RWPE2 (cell line): ENCODE data around the gene TRIM2.

Experiments
- ATAC-seq: fragments of 200-7000 bp; cut with Tn5 transposase; 3 replicates; pipeline ENCODE4 v1.9.1; 2021; ENCODE audit warnings: low read depth
- DNase-seq: peaks from one replicate; pipeline ENCODE4 v3.0.0-alpha.2; 2020; ENCODE audit warnings: low spot score
- H3K27ac ChIP-seq: fragments of 450-650 bp; 2 replicates; pipeline ENCODE4 v1.5.1; 2017; ENCODE audit warnings: mild to moderate bottlenecking; ENCODE audit not compliant: poor library complexity, severe bottlenecking
- H3K27me3 ChIP-seq: fragments of 250-450 bp; sonication (Bioruptor Pico); 2 replicates; pipeline ENCODE4 v1.5.1; 2021; ENCODE audit warnings: mild to moderate bottlenecking, moderate library complexity; ENCODE audit not compliant: insufficient read depth, poor library complexity, severe bottlenecking
- H3K36me3 ChIP-seq: fragments of 250-450 bp; sonication (Bioruptor Pico); 2 replicates; pipeline ENCODE4 v1.5.1; 2020; ENCODE audit warnings: low read depth, mild to moderate bottlenecking, moderate library complexity
- H3K4me1 ChIP-seq: fragments of 250-450 bp; sonication (Bioruptor Pico); 2 replicates; pipeline ENCODE4 v1.5.1; 2021; ENCODE audit warnings: mild to moderate bottlenecking, moderate library complexity; ENCODE audit not compliant: insufficient read depth, poor library complexity, severe bottlenecking
- H3K4me3 ChIP-seq: fragments of 250-450 bp; sonication (Bioruptor Pico); 2 replicates; pipeline ENCODE4 v1.5.1; 2021; ENCODE audit warnings: mild to moderate bottlenecking, moderate library complexity; ENCODE audit not compliant: severe bottlenecking
- H3K9me3 ChIP-seq: fragments of 250-450 bp; sonication (Bioruptor Pico); 2 replicates; pipeline ENCODE4 v1.5.1; 2021; ENCODE audit warnings: mild to moderate bottlenecking, moderate library complexity; ENCODE audit not compliant: severe bottlenecking
- TF ChIP-seq, protein P1 (sequence below): fragments of 450-650 bp; IDR thresholded peaks from one replicate; pipeline ENCODE4 v1.5.1; 2017; ENCODE audit warnings: mild to moderate bottlenecking, moderate library complexity; ENCODE audit not compliant: poor library complexity, severe bottlenecking

The TRIM2 gene

DNA sequence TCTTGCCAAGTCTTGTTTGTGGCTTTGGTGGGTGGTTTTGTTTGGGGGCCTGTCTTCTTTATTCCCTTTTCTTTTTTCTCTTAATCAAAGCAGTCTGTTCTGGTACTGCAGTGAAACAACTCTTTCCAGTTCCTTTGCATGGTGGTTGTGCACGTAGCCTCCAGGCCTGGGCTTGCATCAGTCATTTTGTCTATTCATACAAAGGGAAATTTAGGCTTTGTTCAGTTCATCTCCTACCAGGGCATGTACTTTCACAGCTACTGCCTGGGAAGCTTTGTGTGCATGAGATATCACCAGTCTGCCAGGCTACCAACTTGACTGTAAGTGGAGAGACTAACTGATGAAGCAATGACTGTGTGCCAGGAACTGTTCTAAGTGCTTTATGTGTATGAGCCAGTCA lies 8.5 kb downstream of the TRIM2 start:
- no peaks in the 10 kb centered on the region for H3K4me1 ChIP-seq
- TF ChIP-seq, protein P1, sequence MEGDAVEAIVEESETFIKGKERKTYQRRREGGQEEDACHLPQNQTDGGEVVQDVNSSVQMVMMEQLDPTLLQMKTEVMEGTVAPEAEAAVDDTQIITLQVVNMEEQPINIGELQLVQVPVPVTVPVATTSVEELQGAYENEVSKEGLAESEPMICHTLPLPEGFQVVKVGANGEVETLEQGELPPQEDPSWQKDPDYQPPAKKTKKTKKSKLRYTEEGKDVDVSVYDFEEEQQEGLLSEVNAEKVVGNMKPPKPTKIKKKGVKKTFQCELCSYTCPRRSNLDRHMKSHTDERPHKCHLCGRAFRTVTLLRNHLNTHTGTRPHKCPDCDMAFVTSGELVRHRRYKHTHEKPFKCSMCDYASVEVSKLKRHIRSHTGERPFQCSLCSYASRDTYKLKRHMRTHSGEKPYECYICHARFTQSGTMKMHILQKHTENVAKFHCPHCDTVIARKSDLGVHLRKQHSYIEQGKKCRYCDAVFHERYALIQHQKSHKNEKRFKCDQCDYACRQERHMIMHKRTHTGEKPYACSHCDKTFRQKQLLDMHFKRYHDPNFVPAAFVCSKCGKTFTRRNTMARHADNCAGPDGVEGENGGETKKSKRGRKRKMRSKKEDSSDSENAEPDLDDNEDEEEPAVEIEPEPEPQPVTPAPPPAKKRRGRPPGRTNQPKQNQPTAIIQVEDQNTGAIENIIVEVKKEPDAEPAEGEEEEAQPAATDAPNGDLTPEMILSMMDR, result no peak
- H3K27me3 ChIP-seq, result no peaks in the 10 kb centered on the region
- DNase-seq (no peak), ATAC-seq (0 out of 3 replicates have a peak, but pooled peaks have one; percentile 21)
- H3K27ac ChIP-seq, result no peak overlapping the region
- H3K4me3 ChIP-seq, result no peak overlapping the region
- no peaks in the 10 kb centered on the region for H3K36me3 ChIP-seq
- no peaks in the 10 kb centered on the region for H3K9me3 ChIP-seq

DNA sequence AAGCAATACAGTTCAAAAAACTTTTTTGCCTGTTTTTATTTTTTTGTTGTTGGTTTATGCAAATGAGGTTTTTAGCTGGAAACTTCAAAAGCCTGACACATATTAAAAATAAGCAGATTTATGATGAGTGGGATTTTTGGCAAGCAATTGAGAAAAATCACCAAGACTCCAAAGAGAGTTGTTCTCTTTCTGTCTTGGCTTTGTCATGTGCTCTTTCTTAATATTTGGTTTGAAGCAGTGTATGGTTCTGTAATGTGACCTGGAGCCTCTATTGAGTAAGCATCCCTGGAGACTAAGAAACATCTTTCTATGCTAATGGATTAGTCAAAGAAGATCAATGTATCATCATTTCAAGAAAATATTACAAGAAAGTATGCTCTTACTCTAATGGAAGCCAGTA lies 11.7 kb downstream of the TRIM2 start:
- Histone ChIP-seq H3K36me3 (no peaks in the 10 kb centered on the region), H3K9me3 (no peaks in the 10 kb centered on the region), H3K4me1 (no peaks in the 10 kb centered on the region), H3K27me3 (no peaks in the 10 kb centered on the region), H3K4me3 (no peak overlapping the region), H3K27ac (no peak overlapping the region)
- DNase-seq, result no peak
- ATAC-seq, result no peak
- TF ChIP-seq, protein P1, result no peak

DNA sequence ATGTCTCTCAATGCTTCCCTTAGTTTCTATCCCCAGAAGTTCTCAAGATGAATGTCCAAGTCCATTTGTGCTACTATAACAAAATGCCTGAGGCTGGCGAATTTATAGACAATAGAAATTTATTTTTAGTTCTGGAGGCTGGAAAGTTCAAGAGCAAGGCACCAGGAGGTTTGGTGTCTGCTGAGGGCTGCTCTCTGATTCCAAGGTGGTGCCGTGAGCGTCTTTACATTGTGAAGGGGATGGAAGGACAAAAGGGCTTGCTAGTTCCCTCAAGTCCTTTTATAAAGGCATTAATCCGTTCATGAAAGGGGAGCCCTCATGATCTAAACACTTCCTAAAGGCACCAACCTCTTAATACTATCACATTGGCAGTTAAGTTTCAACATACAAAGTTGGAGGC lies 12.3 kb downstream of the TRIM2 start:
- Histone ChIP-seq H3K4me1 (no peaks in the 10 kb centered on the region), H3K36me3 (no peaks in the 10 kb centered on the region), H3K27ac (no peak overlapping the region), H3K27me3 (no peaks in the 10 kb centered on the region), H3K4me3 (no peak overlapping the region), H3K9me3 (no peaks in the 10 kb centered on the region)
- ATAC-seq, result no peak
- TF ChIP-seq, protein P1, result no peak
- DNase-seq, result no peak

DNA sequence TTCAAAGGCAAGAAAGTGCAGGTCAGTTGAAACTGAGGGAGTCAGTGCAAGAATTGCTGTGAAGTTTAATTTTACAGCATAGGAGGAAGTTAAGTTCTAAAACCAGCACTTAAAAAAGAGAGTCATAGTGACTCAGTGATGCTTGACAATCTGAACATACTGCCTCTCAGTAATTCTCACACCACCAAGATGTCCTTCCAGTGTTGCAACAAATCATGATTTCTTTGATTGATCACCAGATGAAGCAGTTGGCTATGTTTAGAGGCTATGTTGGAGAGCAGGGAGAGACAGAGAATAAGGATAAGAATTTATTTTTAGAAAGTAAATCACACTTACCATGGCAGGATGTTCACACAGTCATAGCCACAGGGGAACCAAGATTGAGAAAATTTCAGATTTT lies 13.2 kb downstream of the TRIM2 start:
- ATAC-seq (no peak), DNase-seq (no peak)
- no peaks in the 10 kb centered on the region for H3K4me1 ChIP-seq
- H3K27me3 ChIP-seq, result no peaks in the 10 kb centered on the region
- H3K36me3 ChIP-seq, result no peaks in the 10 kb centered on the region
- H3K27ac ChIP-seq, result no peak overlapping the region
- H3K9me3 ChIP-seq, result no peaks in the 10 kb centered on the region
- no peak overlapping the region for H3K4me3 ChIP-seq
- TF ChIP-seq, protein P1, result no peak

DNA sequence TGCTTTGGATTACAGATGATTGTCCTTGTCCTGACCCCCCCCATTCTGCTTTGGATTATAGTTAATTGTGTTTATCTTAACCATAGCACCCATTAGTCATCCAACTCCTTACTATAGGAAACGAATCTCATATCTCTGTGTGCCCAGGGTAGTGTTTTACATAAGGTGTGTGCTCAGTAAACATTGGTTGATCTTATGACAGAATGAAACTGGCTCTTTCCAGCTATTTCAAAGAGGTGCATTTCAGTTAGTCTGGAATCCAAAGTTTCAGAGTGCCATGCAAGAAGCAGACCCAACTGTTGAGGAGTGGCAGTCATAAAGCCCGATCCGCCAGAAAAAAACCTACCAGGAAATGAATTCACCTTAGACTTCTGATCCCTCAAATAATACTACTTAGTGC lies 14.7 kb downstream of the TRIM2 start:
- DNase-seq (no peak), ATAC-seq (no peak)
- TF ChIP-seq, protein P1, result no peak
- Histone ChIP-seq H3K36me3 (no peaks in the 10 kb centered on the region), H3K9me3 (no peaks in the 10 kb centered on the region), H3K27me3 (no peaks in the 10 kb centered on the region), H3K27ac (no peak overlapping the region), H3K4me3 (no peak overlapping the region), H3K4me1 (peaks cover 3% of the 10 kb centered on the region)
